Mammary epithelial cell (primary cell): Measurements from ENCODE around the gene TMEFF2.

ENCODE experiments used
- CTCF ChIP-seq, 2 donors: IDR thresholded peaks in 1 of 2; conservative IDR thresholded peaks in 1 of 2; 2 replicates each; pipeline ENCODE4 v1.5.1; 2011 to 2012; ENCODE audit warnings: inconsistent platforms in 2 of 2, low read length in 2 of 2, mild to moderate bottlenecking in 2 of 2, control low read depth in 1 of 2, low read depth in 1 of 2; ENCODE audit not compliant: insufficient read depth in 1 of 2; ENCODE audit errors: extremely low read depth in 1 of 2
- EZH2 ChIP-seq: IDR thresholded peaks from 2 replicates; pipeline ENCODE4 v1.6.1; 2012; ENCODE audit warnings: low read length, inconsistent platforms, borderline replicate concordance

GRCh38 chr2:191929288-191929687 lies 265.4 kb downstream of the TMEFF2 start:
- no peak for TF ChIP-seq CTCF (conservative IDR thresholded peaks at IDR 0.05 in 1 of 2, IDR thresholded peaks at IDR 0.05 in 1 of 2; ENCODE audit: extremely low read depth in 1 of 2, insufficient read depth in 1 of 2, low read depth in 1 of 2, low read length in 2 of 2)
- TF ChIP-seq EZH2, result no peak
